ENCODE data around the gene ZNF286A.
A peak's percentile ranks its signal among the peaks of the same experiment; 100 is the strongest.
"Not testable (repeated sequence)": the region's sequence is repeated elsewhere in the genome, so short reads cannot be mapped to it uniquely, and the experiment has no call there.

Gene ZNF286A

GRCh38 chr17:15699413-15699924, at the start of gene ZNF286A:
Gene ZNF286A, plus strand, starts transcription at chr17:15699752. Its CDS starts 578 bp downstream, at chr17:15700330.
- peaks cover 12% of the 10 kb centered on the region for H3K9me3 ChIP-seq (ENCODE audit: low read length)

GRCh38 chr17:15649861-15650421, 49.6 kb upstream of the ZNF286A start:
- H3K27me3 ChIP-seq (ENCODE audit: insufficient read depth, low read length): no peaks in the 10 kb centered on the region
- peaks cover 35% of the 10 kb centered on the region for H3K4me1 ChIP-seq (ENCODE audit: insufficient read depth, low read length)
- no peaks in the 10 kb centered on the region for H3K9me3 ChIP-seq (ENCODE audit: low read length)
- no peak overlapping the region for H3K4me3 ChIP-seq (ENCODE audit: low read length)
- H2AFZ ChIP-seq (ENCODE audit: low read depth, low read length): no peak overlapping the region
- H3K36me3 ChIP-seq (ENCODE audit: insufficient read depth, low read length): no peaks in the 10 kb centered on the region

More at GRCh38 chr17:15699413-15699924, at the start of gene ZNF286A:
- H3K4me3 ChIP-seq (ENCODE audit: low read length): peak within 1 kb of the TSS; percentile 47
- H3K36me3 ChIP-seq (ENCODE audit: insufficient read depth, low read length): peaks cover 14% of the 10 kb centered on the region
- H2AFZ ChIP-seq (ENCODE audit: low read depth, low read length): peak within 1 kb of the TSS; percentile 58
- not testable (repeated sequence) for H3K27me3 ChIP-seq (ENCODE audit: insufficient read depth, low read length); H3K4me1 ChIP-seq (ENCODE audit: insufficient read depth, low read length)

GRCh38 chr17:15650741-15651582, 48.6 kb upstream of the ZNF286A start:
- H3K4me1 ChIP-seq (ENCODE audit: insufficient read depth, low read length): peaks cover 32% of the 10 kb centered on the region
- H3K4me3 ChIP-seq (ENCODE audit: low read length): peak overlapping the region; percentile 5
- no peaks in the 10 kb centered on the region for H3K9me3 ChIP-seq (ENCODE audit: low read length)
- H2AFZ ChIP-seq (ENCODE audit: low read depth, low read length): no peak overlapping the region
- H3K36me3 ChIP-seq (ENCODE audit: insufficient read depth, low read length): no peaks in the 10 kb centered on the region
- H3K27me3 ChIP-seq (ENCODE audit: insufficient read depth, low read length): no peaks in the 10 kb centered on the region

- Histone ChIP-seq H3K4me1 (ENCODE audit: insufficient read depth, low read length) (peaks cover 30% of the 10 kb centered on the region), H3K27me3 (ENCODE audit: insufficient read depth, low read length) (no peaks in the 10 kb centered on the region), H3K36me3 (ENCODE audit: insufficient read depth, low read length) (no peaks in the 10 kb centered on the region), H3K4me3 (ENCODE audit: low read length) (peak overlapping the region; percentile 5), H3K9me3 (ENCODE audit: low read length) (no peaks in the 10 kb centered on the region), H2AFZ (ENCODE audit: low read depth, low read length) (no peak overlapping the region)
Observed at GRCh38 chr17:15651583-15652110, 47.9 kb upstream of the ZNF286A start.

GRCh38 chr17:15652960-15653359, 46.6 kb upstream of the ZNF286A start:
- H3K4me1 ChIP-seq (ENCODE audit: insufficient read depth, low read length): peaks cover 30% of the 10 kb centered on the region
- H3K4me3 ChIP-seq (ENCODE audit: low read length): no peak overlapping the region
- no peaks in the 10 kb centered on the region for H3K9me3 ChIP-seq (ENCODE audit: low read length)
- H3K27me3 ChIP-seq (ENCODE audit: insufficient read depth, low read length): no peaks in the 10 kb centered on the region
- H2AFZ ChIP-seq (ENCODE audit: low read depth, low read length): no peak overlapping the region
- no peaks in the 10 kb centered on the region for H3K36me3 ChIP-seq (ENCODE audit: insufficient read depth, low read length)

GRCh38 chr17:15654401-15654800, 45.2 kb upstream of the ZNF286A start:
- H3K4me3 ChIP-seq (ENCODE audit: low read length); H3K36me3 ChIP-seq (ENCODE audit: insufficient read depth, low read length); H3K27me3 ChIP-seq (ENCODE audit: insufficient read depth, low read length); H3K9me3 ChIP-seq (ENCODE audit: low read length); H2AFZ ChIP-seq (ENCODE audit: low read depth, low read length): not testable (repeated sequence)
- peaks cover 30% of the 10 kb centered on the region for H3K4me1 ChIP-seq (ENCODE audit: insufficient read depth, low read length)

- Histone ChIP-seq H3K9me3 (ENCODE audit: low read length) (no peaks in the 10 kb centered on the region), H3K27me3 (ENCODE audit: insufficient read depth, low read length) (no peaks in the 10 kb centered on the region), H2AFZ (ENCODE audit: low read depth, low read length) (no peak overlapping the region), H3K4me1 (ENCODE audit: insufficient read depth, low read length) (peaks cover 30% of the 10 kb centered on the region), H3K4me3 (ENCODE audit: low read length) (no peak overlapping the region), H3K36me3 (ENCODE audit: insufficient read depth, low read length) (no peaks in the 10 kb centered on the region)
Observed at GRCh38 chr17:15654886-15655561, 44.5 kb upstream of the ZNF286A start.

GRCh38 chr17:15657868-15658267, 41.7 kb upstream of the ZNF286A start:
- peaks cover 15% of the 10 kb centered on the region for H3K4me1 ChIP-seq (ENCODE audit: insufficient read depth, low read length)
- no peaks in the 10 kb centered on the region for H3K9me3 ChIP-seq (ENCODE audit: low read length)
- no peaks in the 10 kb centered on the region for H3K27me3 ChIP-seq (ENCODE audit: insufficient read depth, low read length)
- H3K36me3 ChIP-seq (ENCODE audit: insufficient read depth, low read length): no peaks in the 10 kb centered on the region
- H3K4me3 ChIP-seq (ENCODE audit: low read length): no peak overlapping the region
- no peak overlapping the region for H2AFZ ChIP-seq (ENCODE audit: low read depth, low read length)

GRCh38 chr17:15658296-15658695, 41.3 kb upstream of the ZNF286A start:
- Histone ChIP-seq H3K27me3 (ENCODE audit: insufficient read depth, low read length) (no peaks in the 10 kb centered on the region), H3K4me1 (ENCODE audit: insufficient read depth, low read length) (peaks cover 15% of the 10 kb centered on the region), H2AFZ (ENCODE audit: low read depth, low read length) (no peak overlapping the region), H3K36me3 (ENCODE audit: insufficient read depth, low read length) (no peaks in the 10 kb centered on the region), H3K9me3 (ENCODE audit: low read length) (no peaks in the 10 kb centered on the region), H3K4me3 (ENCODE audit: low read length) (no peak overlapping the region)

- H3K4me1 ChIP-seq (ENCODE audit: insufficient read depth, low read length): peaks cover 12% of the 10 kb centered on the region
- H3K4me3 ChIP-seq (ENCODE audit: low read length): no peak overlapping the region
- H3K27me3 ChIP-seq (ENCODE audit: insufficient read depth, low read length): no peaks in the 10 kb centered on the region
- H3K36me3 ChIP-seq (ENCODE audit: insufficient read depth, low read length): no peaks in the 10 kb centered on the region
- no peak overlapping the region for H2AFZ ChIP-seq (ENCODE audit: low read depth, low read length)
- no peaks in the 10 kb centered on the region for H3K9me3 ChIP-seq (ENCODE audit: low read length)
Observed at GRCh38 chr17:15659236-15659635, 40.3 kb upstream of the ZNF286A start.

- H3K4me3 ChIP-seq (ENCODE audit: low read length): no peak overlapping the region
- no peaks in the 10 kb centered on the region for H3K9me3 ChIP-seq (ENCODE audit: low read length)
- H2AFZ ChIP-seq (ENCODE audit: low read depth, low read length): no peak overlapping the region
- H3K27me3 ChIP-seq (ENCODE audit: insufficient read depth, low read length): no peaks in the 10 kb centered on the region
- H3K36me3 ChIP-seq (ENCODE audit: insufficient read depth, low read length): peaks cover 3% of the 10 kb centered on the region
- H3K4me1 ChIP-seq (ENCODE audit: insufficient read depth, low read length): peaks cover 7% of the 10 kb centered on the region
Observed at GRCh38 chr17:15659663-15660062, 39.9 kb upstream of the ZNF286A start.

- H2AFZ ChIP-seq (ENCODE audit: low read depth, low read length): no peak overlapping the region
- no peak overlapping the region for H3K4me3 ChIP-seq (ENCODE audit: low read length)
- H3K36me3 ChIP-seq (ENCODE audit: insufficient read depth, low read length): peaks cover 3% of the 10 kb centered on the region
- H3K27me3 ChIP-seq (ENCODE audit: insufficient read depth, low read length): no peaks in the 10 kb centered on the region
- H3K4me1 ChIP-seq (ENCODE audit: insufficient read depth, low read length): peaks cover 3% of the 10 kb centered on the region
- H3K9me3 ChIP-seq (ENCODE audit: low read length): no peaks in the 10 kb centered on the region
Observed at GRCh38 chr17:15660077-15660476, 39.5 kb upstream of the ZNF286A start.

- H3K4me3 ChIP-seq (ENCODE audit: low read length): no peak overlapping the region
- no peak overlapping the region for H2AFZ ChIP-seq (ENCODE audit: low read depth, low read length)
- no peaks in the 10 kb centered on the region for H3K4me1 ChIP-seq (ENCODE audit: insufficient read depth, low read length)
- H3K27me3 ChIP-seq (ENCODE audit: insufficient read depth, low read length): no peaks in the 10 kb centered on the region
- H3K9me3 ChIP-seq (ENCODE audit: low read length): no peaks in the 10 kb centered on the region
- peaks cover 3% of the 10 kb centered on the region for H3K36me3 ChIP-seq (ENCODE audit: insufficient read depth, low read length)
Observed at GRCh38 chr17:15662681-15663080, 36.9 kb upstream of the ZNF286A start.

Measured in neuron (in vitro differentiated cells).